ENCODE measurements around the gene NR6A1.

Gene NR6A1

GRCh38 chr9:124600407-124600806, 170.7 kb downstream of the NR6A1 start:
- no peaks in the 10 kb centered on the region for H3K27me3 ChIP-seq (replicated peaks)

GRCh38 chr9:124599121-124599795, 171.9 kb downstream of the NR6A1 start:
- in situ Hi-C loops (cut with HindIII; ENCODE audit: low pct_ligation_motif_present, low sequenced_read_pairs): no loop called here
- H3K4me3 ChIP-seq (ENCODE audit: low read depth, low read length): no peak overlapping the region
- H3K27ac ChIP-seq: no peak overlapping the region
- H3K36me3 ChIP-seq (replicated peaks): no peaks in the 10 kb centered on the region
- TF ChIP-seq CTCF (IDR thresholded peaks at IDR 0.05; ENCODE audit: low read depth, low read length, missing control alignments): no peak
- no peak for DNase-seq
- no peaks in the 10 kb centered on the region for H3K27me3 ChIP-seq (replicated peaks)

More at GRCh38 chr9:124600407-124600806, 170.7 kb downstream of the NR6A1 start:
- Histone ChIP-seq H3K4me3 (ENCODE audit: low read depth, low read length) (no peak overlapping the region), H3K27ac (no peak overlapping the region), H3K36me3 (replicated peaks) (no peaks in the 10 kb centered on the region)
- no peak for DNase-seq
- in situ Hi-C loops (cut with HindIII; ENCODE audit: low pct_ligation_motif_present, low sequenced_read_pairs): no loop called here
- TF ChIP-seq CTCF (IDR thresholded peaks at IDR 0.05; ENCODE audit: low read depth, low read length, missing control alignments): no peak

GRCh38 chr9:124598048-124598447, 173.1 kb downstream of the NR6A1 start:
- no peak overlapping the region for H3K4me3 ChIP-seq (ENCODE audit: low read depth, low read length)
- no peaks in the 10 kb centered on the region for H3K36me3 ChIP-seq (replicated peaks)
- TF ChIP-seq CTCF (IDR thresholded peaks at IDR 0.05; ENCODE audit: low read depth, low read length, missing control alignments): no peak
- in situ Hi-C loops (cut with HindIII; ENCODE audit: low pct_ligation_motif_present, low sequenced_read_pairs): no loop called here
- H3K27me3 ChIP-seq (replicated peaks): no peaks in the 10 kb centered on the region
- DNase-seq: no peak
- H3K27ac ChIP-seq: no peak overlapping the region

GRCh38 chr9:124596172-124596839, 174.8 kb downstream of the NR6A1 start:
- H3K36me3 ChIP-seq (replicated peaks): no peaks in the 10 kb centered on the region
- no peaks in the 10 kb centered on the region for H3K27me3 ChIP-seq (replicated peaks)
- no peak for TF ChIP-seq CTCF (IDR thresholded peaks at IDR 0.05; ENCODE audit: low read depth, low read length, missing control alignments)
- H3K27ac ChIP-seq: no peak overlapping the region
- DNase-seq: no peak
- in situ Hi-C loops (cut with HindIII; ENCODE audit: low pct_ligation_motif_present, low sequenced_read_pairs): no loop called here
- H3K4me3 ChIP-seq (ENCODE audit: low read depth, low read length): no peak overlapping the region

DNA sequence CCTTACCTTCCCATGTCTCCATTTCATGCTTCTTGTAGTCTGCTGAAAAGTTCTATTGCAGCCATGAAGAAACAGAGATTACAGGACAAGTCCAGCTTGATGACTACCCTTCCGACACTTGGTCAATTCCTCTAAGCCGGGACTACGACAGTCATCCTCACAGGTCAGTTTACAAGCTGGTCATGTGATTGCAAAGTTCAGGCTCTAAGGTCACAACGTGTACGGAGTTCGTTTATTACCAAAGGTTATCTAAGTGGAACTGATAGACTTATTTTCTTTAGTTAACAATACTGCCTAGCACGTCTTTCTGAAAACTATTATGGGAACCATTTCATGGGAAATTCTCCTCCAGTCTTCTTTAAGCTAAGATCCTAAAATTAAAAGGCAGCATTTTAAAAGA, 175.4 kb downstream of the NR6A1 start:
- no peak overlapping the region for H3K4me3 ChIP-seq (ENCODE audit: low read depth, low read length)
- in situ Hi-C loops (cut with HindIII; ENCODE audit: low pct_ligation_motif_present, low sequenced_read_pairs): no loop called here

More for the DNA sequence above, 175.4 kb downstream of the NR6A1 start:
- Histone ChIP-seq H3K27ac (no peak overlapping the region), H3K36me3 (replicated peaks) (no peaks in the 10 kb centered on the region), H3K27me3 (replicated peaks) (no peaks in the 10 kb centered on the region)
- DNase-seq: no peak
- no peak for TF ChIP-seq CTCF (IDR thresholded peaks at IDR 0.05; ENCODE audit: low read depth, low read length, missing control alignments)
